ENCODE data around the gene MAP4K2. TPM values are rescaled to one million over a fixed set of nuclear protein-coding genes. Genes with fewer than 3 reads are reported as not detected.

Gene MAP4K2
- total and polyA plus RNA-seq, 9 donors = 7.4 to 15.5 (median 12.3) TPM

DNA sequence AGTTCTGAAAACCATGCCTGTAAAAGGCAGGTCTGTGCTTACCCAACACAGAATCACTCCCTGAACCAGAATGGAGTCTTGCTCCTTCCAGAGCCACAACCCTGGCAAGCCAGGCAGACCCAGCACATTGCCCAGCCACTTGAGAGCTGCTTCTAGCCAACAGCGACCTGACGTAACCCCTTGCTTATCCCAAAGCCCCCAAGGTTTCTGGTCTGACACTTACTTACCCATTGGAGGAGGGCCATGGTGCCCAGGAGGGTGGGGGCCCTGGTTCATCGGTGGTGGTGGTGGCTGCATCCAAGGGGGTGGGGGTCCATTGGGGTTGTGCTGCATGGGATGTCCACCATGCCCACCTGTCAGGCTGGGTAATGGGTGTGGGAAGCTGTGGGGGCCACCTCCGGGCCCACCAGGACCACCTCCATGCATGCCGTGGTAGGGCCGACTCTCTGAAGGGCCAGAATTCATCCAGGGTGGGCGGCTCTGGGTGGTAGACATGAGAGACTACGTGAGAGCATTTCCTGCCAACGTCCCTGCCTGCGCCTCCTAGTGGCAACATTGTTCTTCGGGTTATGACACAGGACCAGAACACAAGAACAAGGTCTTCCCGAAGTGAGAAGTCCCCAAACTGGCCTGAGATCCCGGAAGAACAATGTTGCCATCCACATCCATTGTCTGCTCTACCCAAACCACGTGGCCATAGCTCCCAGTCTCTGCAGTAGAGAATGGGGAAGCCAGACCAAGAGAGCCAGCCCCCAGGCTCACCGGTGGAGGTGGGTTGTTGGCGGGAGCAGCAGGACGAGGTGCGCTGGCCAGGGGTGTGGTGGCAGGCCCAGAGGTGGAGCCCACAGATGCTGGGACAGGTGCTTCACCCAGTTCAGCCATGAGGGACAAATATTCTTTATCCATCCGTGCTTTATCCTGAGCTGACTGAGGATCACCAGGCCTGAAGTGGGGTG lies 35.4 kb downstream of the MAP4K2 start:
- peaks cover 18% of the 10 kb centered on the region for H3K4me1 ChIP-seq (ENCODE audit: control insufficient read depth, insufficient read depth, low read length)
- WGBS (ENCODE audit: insufficient coverage) = 53% methylated on average over 13 of the region's 19 CpGs
- peak; percentile 65 for DNase-seq
- H3K27ac ChIP-seq (ENCODE audit: low read length) = peak overlapping the region; percentile 3
- H3K9me3 ChIP-seq (replicated peaks; ENCODE audit: control insufficient read depth, low read depth, low read length) = no peaks in the 10 kb centered on the region
- no peak overlapping the region for H3K4me3 ChIP-seq (ENCODE audit: low read length)
- no peaks in the 10 kb centered on the region for H3K27me3 ChIP-seq (ENCODE audit: control insufficient read depth, insufficient read depth, low read length)
- peaks cover 94% of the 10 kb centered on the region for H3K36me3 ChIP-seq (ENCODE audit: control insufficient read depth, insufficient read depth, low read length)

DNA sequence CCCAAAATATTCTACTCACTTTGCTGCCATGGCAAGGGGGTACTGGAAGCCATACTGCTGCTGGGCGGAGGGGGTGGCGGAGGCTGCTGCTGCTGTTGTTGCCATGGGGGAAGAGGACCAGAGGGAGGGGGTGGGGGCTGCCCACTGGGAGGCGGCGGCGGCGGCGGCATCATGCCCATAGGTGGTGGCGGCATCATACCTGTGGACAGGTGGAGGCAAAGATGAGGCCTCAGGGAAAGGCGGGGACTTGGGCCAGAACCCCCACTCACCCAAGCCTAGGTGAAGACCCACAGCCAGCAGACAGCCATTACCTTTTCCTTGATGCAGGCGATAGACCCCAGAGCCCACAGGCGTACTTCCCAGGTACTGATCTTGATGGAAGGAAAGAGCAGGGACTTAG lies 36.1 kb downstream of the MAP4K2 start:
- 93% methylated on average over 6 of the region's 11 CpGs for WGBS (ENCODE audit: insufficient coverage)
- H3K27ac ChIP-seq (ENCODE audit: low read length) = no peak overlapping the region
- H3K36me3 ChIP-seq (ENCODE audit: control insufficient read depth, insufficient read depth, low read length) = peaks cover 93% of the 10 kb centered on the region
- no peaks in the 10 kb centered on the region for H3K27me3 ChIP-seq (ENCODE audit: control insufficient read depth, insufficient read depth, low read length)
- no peak for DNase-seq
- H3K4me3 ChIP-seq (ENCODE audit: low read length) = no peak overlapping the region
- H3K9me3 ChIP-seq (replicated peaks; ENCODE audit: control insufficient read depth, low read depth, low read length) = no peaks in the 10 kb centered on the region
- H3K4me1 ChIP-seq (ENCODE audit: control insufficient read depth, insufficient read depth, low read length) = peaks cover 24% of the 10 kb centered on the region

DNA sequence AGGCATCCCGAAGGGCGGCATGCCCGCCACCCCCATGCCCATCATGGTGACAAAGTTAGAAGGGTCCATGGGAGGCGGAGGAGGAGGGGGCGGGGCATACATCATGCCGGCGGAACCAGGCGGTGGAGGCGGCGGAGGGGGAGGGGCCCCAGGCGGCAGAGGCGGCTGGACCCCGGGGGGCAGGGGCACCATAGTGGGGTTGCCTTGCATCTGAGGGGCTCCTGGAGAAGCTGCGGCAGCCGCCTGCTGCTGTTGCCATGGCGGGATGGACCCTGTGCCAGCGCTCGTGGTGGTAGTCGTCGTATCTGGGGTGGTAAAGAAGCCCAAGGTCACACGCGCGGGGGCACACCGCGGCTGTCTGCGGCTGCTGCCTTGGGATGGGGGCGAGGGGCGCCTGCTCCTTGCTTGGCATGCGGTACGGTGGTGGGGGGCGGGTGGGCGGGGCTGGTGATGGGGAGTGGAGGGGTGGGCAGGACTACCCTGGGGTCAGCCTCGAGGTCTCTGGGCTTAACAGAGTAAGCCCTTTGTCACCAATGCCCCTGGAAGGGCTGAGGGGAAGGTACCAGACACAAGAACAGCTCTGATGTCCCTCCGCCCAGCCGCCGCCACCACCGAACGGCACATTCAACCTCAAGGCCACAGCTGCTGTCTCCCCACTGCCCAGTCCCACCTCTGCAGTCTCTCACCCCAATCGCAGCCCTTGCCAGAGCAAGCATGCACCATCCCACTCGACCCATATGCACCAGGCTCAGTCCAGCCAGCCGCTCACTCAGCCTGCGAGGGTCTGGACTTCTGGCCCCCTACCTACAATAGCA lies 37.0 kb downstream of the MAP4K2 start:
- 83% methylated on average over 20 of the region's 42 CpGs for whole genome bisulfite sequencing (ENCODE audit: insufficient coverage)
- no peak overlapping the region for H3K27ac ChIP-seq (ENCODE audit: low read length)
- H3K4me1 ChIP-seq (ENCODE audit: control insufficient read depth, insufficient read depth, low read length) = peaks cover 30% of the 10 kb centered on the region

DNA sequence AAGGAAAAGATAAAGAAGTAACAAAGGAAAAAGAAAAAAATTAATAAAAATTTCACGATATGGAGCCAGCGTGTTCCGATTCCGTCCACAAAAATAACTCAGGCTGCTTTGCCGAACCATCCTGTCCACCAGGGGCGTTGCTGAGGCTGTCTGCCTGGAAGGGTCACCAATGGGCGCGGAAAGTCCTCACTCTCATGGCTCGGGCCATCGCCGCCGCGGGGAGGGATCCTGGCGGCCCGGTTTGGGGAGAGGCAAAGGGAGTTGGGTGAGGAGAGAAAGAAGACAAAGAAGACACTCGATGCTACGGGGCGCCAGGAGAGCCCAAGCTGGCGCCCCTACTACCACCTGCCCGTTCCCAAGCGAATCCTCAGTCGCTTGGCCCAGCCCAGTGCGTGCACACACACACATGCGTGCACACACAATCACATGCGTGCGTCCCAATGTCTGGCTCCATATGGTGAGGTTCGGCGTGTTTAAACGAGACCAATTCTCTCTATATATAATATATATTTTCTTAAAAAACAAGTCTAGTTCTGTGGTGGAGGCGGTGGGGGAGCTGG lies 37.6 kb downstream of the MAP4K2 start:
- no peak overlapping the region for H3K27ac ChIP-seq (ENCODE audit: low read length)
- peaks cover 36% of the 10 kb centered on the region for H3K4me1 ChIP-seq (ENCODE audit: control insufficient read depth, insufficient read depth, low read length)
- DNase-seq = no peak
- peaks cover 80% of the 10 kb centered on the region for H3K36me3 ChIP-seq (ENCODE audit: control insufficient read depth, insufficient read depth, low read length)
- no peak overlapping the region for H3K4me3 ChIP-seq (ENCODE audit: low read length)
- 82% methylated on average over 23 of the region's 30 CpGs for WGBS (ENCODE audit: insufficient coverage)
- H3K9me3 ChIP-seq (replicated peaks; ENCODE audit: control insufficient read depth, low read depth, low read length) = no peaks in the 10 kb centered on the region
- no peaks in the 10 kb centered on the region for H3K27me3 ChIP-seq (ENCODE audit: control insufficient read depth, insufficient read depth, low read length)

More for the DNA sequence above, 37.0 kb downstream of the MAP4K2 start:
- H3K36me3 ChIP-seq (ENCODE audit: control insufficient read depth, insufficient read depth, low read length) = peaks cover 87% of the 10 kb centered on the region
- no peak for DNase-seq
- no peaks in the 10 kb centered on the region for H3K9me3 ChIP-seq (replicated peaks; ENCODE audit: control insufficient read depth, low read depth, low read length)
- H3K4me3 ChIP-seq (ENCODE audit: low read length) = no peak overlapping the region
- no peaks in the 10 kb centered on the region for H3K27me3 ChIP-seq (ENCODE audit: control insufficient read depth, insufficient read depth, low read length)

DNA sequence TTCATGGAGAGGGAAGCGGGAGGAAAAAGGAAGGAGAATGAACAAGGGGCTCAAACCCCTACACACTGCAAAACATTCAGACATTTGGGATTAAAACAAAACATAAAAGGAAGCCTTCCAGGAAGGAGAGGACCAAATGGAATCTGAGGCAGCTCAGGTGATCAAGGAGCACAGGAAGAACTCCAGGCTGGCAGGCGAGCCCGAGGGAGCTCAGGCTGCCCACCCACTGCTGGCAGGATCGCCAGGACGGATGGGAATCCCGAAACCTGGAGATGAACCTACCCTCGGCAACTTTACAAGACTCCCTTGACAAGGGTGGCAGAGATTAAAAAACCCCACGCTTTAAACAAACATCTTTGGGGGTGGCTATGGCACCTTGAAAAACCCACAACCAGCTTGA lies 38.3 kb downstream of the MAP4K2 start:
- no peaks in the 10 kb centered on the region for H3K9me3 ChIP-seq (replicated peaks; ENCODE audit: control insufficient read depth, low read depth, low read length)
- peaks cover 43% of the 10 kb centered on the region for H3K4me1 ChIP-seq (ENCODE audit: control insufficient read depth, insufficient read depth, low read length)
- H3K36me3 ChIP-seq (ENCODE audit: control insufficient read depth, insufficient read depth, low read length) = peaks cover 74% of the 10 kb centered on the region
- no peak for DNase-seq
- no peaks in the 10 kb centered on the region for H3K27me3 ChIP-seq (ENCODE audit: control insufficient read depth, insufficient read depth, low read length)
- H3K4me3 ChIP-seq (ENCODE audit: low read length) = no peak overlapping the region
- 75% methylated on average over 2 of the region's 8 CpGs for WGBS (ENCODE audit: insufficient coverage)
- H3K27ac ChIP-seq (ENCODE audit: low read length) = no peak overlapping the region

DNA sequence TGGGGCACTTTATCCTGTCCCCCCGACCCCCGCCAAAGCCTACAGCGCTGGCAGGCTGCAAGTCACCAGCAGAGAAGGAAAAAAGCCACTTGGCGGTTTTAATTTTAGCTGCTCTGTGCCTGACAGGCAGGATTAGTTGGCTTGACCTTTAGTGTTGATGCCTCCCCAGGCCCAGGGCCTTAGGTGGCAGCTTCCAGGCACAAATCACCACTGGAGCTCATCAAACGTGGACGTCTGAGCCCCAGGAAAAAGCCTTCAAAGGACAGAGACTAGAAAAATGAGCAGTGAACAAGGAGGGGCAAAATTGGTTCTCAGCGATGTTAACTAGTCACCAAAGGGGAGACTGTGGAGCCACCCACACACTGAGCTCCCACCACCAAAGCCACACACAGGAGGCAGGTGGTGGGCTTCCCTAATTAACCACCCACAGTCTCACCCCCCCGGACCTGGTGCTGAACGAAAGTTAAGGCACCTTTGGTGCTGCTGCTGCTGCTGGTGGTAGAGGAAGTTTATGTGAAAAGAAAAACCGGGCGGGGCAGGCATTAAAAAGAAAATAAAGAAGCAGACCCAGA lies 38.9 kb downstream of the MAP4K2 start:
- Histone ChIP-seq H3K27ac (ENCODE audit: low read length) (peak overlapping the region; percentile 42), H3K36me3 (ENCODE audit: control insufficient read depth, insufficient read depth, low read length) (peaks cover 68% of the 10 kb centered on the region), H3K4me1 (ENCODE audit: control insufficient read depth, insufficient read depth, low read length) (peaks cover 49% of the 10 kb centered on the region), H3K27me3 (ENCODE audit: control insufficient read depth, insufficient read depth, low read length) (no peaks in the 10 kb centered on the region), H3K9me3 (replicated peaks; ENCODE audit: control insufficient read depth, low read depth, low read length) (no peaks in the 10 kb centered on the region), H3K4me3 (ENCODE audit: low read length) (no peak overlapping the region)
- 74% methylated on average over 5 of the region's 11 CpGs for WGBS (ENCODE audit: insufficient coverage)
- no peak for DNase-seq

DNA sequence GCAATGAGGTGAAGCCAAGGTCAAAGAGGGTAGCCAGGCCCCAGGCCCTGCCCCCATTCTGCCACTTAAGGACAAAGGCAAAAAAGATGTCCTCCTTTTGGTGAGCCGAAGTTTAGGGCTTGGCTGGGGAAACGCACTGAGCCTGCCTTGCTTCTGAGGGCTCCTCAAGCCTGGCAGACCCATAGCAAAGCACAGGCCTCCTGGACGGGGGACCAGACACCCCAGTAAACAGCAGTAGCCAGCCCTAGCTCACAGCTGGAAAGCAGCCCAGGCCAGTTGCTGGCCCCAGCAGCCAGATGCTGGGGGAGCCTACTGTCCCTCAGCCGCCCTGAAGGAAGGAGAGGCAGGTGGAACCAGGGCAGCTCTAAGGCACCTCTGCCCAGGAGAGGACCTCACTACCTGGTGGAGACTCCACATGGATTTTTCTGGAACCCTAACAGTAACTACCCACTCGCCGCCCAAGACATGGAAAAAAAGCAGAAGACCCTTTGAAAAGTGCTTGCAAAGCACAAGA lies 39.4 kb downstream of the MAP4K2 start:
- peak overlapping the region; percentile 62 for H3K27ac ChIP-seq (ENCODE audit: low read length)
- no peak for DNase-seq

DNA sequence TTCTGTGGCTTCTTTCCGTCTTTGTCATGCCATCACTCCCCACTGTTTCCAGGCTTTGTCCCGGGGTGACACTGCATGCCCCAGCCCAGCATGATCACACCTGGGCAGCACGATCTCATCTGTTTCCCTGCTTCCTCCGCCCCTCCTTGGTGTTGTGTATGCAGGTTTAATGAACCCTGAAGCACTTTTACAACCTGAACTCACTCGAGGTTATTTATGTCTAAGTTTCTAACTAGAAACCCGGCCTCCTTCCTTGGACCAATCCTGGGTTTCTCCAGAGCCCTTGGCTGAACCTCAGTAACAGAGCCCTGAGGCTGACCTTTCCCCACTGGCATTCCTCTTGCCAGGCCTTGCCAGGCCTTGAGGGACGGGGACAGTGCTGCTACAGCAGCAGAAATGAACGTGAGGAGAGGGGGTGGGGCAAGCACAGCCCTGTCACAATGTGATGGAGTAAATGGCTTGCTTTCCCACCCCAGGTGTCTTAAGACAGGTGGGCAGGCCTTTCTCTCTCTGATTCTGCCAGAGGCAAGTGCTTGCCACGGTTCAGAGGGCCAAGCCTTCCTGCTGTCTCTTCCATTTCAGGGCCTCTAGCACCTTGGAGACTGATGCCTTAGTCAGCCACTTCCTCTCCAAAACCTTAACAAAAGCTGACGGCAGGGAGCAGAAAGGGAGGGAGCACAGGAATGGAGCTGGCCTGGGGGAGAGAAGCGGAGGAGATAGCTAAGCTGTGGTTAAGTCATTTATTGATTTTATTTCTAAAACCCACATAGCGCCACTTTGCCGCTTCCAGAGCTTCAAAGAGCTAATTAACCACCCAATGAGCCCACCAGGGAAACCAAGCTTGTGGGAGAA lies 40.1 kb downstream of the MAP4K2 start:
- Histone ChIP-seq H3K36me3 (ENCODE audit: control insufficient read depth, insufficient read depth, low read length) (peaks cover 58% of the 10 kb centered on the region), H3K4me1 (ENCODE audit: control insufficient read depth, insufficient read depth, low read length) (peaks cover 61% of the 10 kb centered on the region), H3K4me3 (ENCODE audit: low read length) (no peak overlapping the region), H3K9me3 (replicated peaks; ENCODE audit: control insufficient read depth, low read depth, low read length) (no peaks in the 10 kb centered on the region), H3K27ac (ENCODE audit: low read length) (peak overlapping the region; percentile 62), H3K27me3 (ENCODE audit: control insufficient read depth, insufficient read depth, low read length) (no peaks in the 10 kb centered on the region)
- DNase-seq = peak; percentile 58
- 19% methylated on average over 6 of the region's 13 CpGs for WGBS (ENCODE audit: insufficient coverage)

More for the DNA sequence above, 39.4 kb downstream of the MAP4K2 start:
- no peaks in the 10 kb centered on the region for H3K9me3 ChIP-seq (replicated peaks; ENCODE audit: control insufficient read depth, low read depth, low read length)
- H3K4me1 ChIP-seq (ENCODE audit: control insufficient read depth, insufficient read depth, low read length) = peaks cover 54% of the 10 kb centered on the region
- no peaks in the 10 kb centered on the region for H3K27me3 ChIP-seq (ENCODE audit: control insufficient read depth, insufficient read depth, low read length)
- H3K36me3 ChIP-seq (ENCODE audit: control insufficient read depth, insufficient read depth, low read length) = peaks cover 62% of the 10 kb centered on the region
- WGBS (ENCODE audit: insufficient coverage) = 29% methylated on average over 6 of the region's 6 CpGs
- no peak overlapping the region for H3K4me3 ChIP-seq (ENCODE audit: low read length)

DNA sequence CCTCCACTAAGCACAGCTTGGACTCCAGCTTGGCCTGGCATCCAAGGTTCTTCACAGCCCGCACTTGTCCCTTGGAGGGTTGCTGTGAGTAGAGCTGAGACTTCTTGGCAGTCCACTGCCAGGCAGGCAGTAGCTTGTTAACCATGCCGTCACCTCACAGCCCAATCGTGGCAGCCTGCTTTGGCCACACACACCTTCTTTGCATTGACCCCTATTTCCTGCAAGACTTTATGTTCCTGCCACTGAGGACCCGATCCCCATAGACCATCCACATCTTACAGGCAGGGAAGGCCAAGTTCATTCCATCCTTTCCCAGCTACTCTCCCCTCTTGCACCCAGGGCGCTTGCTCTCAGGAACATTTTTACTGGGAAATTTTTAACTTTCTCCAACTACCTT lies 40.7 kb downstream of the MAP4K2 start:
- peaks cover 67% of the 10 kb centered on the region for H3K4me1 ChIP-seq (ENCODE audit: control insufficient read depth, insufficient read depth, low read length)
- H3K27ac ChIP-seq (ENCODE audit: low read length) = peak overlapping the region; percentile 62
- H3K27me3 ChIP-seq (ENCODE audit: control insufficient read depth, insufficient read depth, low read length) = no peaks in the 10 kb centered on the region
- H3K9me3 ChIP-seq (replicated peaks; ENCODE audit: control insufficient read depth, low read depth, low read length) = no peaks in the 10 kb centered on the region
- no peak for DNase-seq
- H3K36me3 ChIP-seq (ENCODE audit: control insufficient read depth, insufficient read depth, low read length) = peaks cover 57% of the 10 kb centered on the region
- 42% methylated on average over 5 of the region's 5 CpGs for WGBS (ENCODE audit: insufficient coverage)
- H3K4me3 ChIP-seq (ENCODE audit: low read length) = no peak overlapping the region

Data from muscle of leg (tissue), 11 donors.